Vagina (tissue), 2 donors: ENCODE measurements around the gene CRACDL. TPM values are rescaled to one million over a fixed set of nuclear protein-coding genes. Genes with fewer than 3 reads are reported as not detected.

Experiments
- DNase-seq, 2 donors: peaks; one replicate each; pipeline ENCODE4 v3.0.0-alpha.2; 2017; ENCODE audit errors: extremely low spot score in 2 of 2
- H3K27ac ChIP-seq: fragments of 200-600 bp; sonication (generic); one replicate; pipeline ENCODE4 v1.5.1; 2019
- H3K27me3 ChIP-seq: fragments of 200-600 bp; sonication (generic); one replicate; pipeline ENCODE4 v1.5.1; 2019
- H3K36me3 ChIP-seq, 2 donors: fragments of 200-600 bp; sonication (generic); one replicate each; pipeline ENCODE4 v1.5.1; 2017 to 2019
- H3K4me1 ChIP-seq: fragments of 200-600 bp; sonication (generic); one replicate; pipeline ENCODE4 v1.5.1; 2019
- H3K4me3 ChIP-seq, 2 donors: fragments of 200-600 bp; sonication (generic); 1 replicate in 1 of 2; 2 replicates in 1 of 2; pipeline ENCODE4 v1.5.1; 2016 to 2019
- H3K9me3 ChIP-seq: fragments of 200-600 bp; sonication (generic); one replicate; pipeline ENCODE4 v1.5.1; 2019
- CTCF ChIP-seq, 3 experiments: fragments of 450-650 bp in 2 of 3; fragments of 200-600 bp in 1 of 3; sonication (generic) in 1 of 3; IDR thresholded peaks; one replicate each; pipeline ENCODE4 v1.5.1; 2017 to 2019; ENCODE audit warnings: antibody characterized with exemption in 3 of 3, mild to moderate bottlenecking in 2 of 3, moderate library complexity in 2 of 3
- POLR2A ChIP-seq, 2 donors: fragments of 450-650 bp; IDR thresholded peaks; one replicate each; pipeline ENCODE4 v1.6.1; 2017; ENCODE audit warnings: antibody characterized with exemption in 2 of 2, mild to moderate bottlenecking in 2 of 2, moderate library complexity in 2 of 2
- POLR2AphosphoS5 ChIP-seq, 2 donors: sonication (generic); formaldehyde crosslinking; IDR thresholded peaks; one replicate each; pipeline ENCODE4 v1.9.0; 2017; ENCODE audit warnings: antibody characterized with exemption in 2 of 2, mild to moderate bottlenecking in 2 of 2, low read depth in 1 of 2; ENCODE audit not compliant: insufficient read depth in 1 of 2
- intact Hi-C: fragments of 100-400 bp; cut with DNase I; formaldehyde crosslinking; loops from one replicate; pipeline ENCODE4 v1.15.1; 2023
- total RNA-seq: library from RNA; depleted of rRNA; stranded (reverse); fragments of >200 nt; gene quantifications from one replicate; pipeline ENCODE4 v1.2.3, GENCODE V29; 2016

CRACDL gene
- total RNA-seq, 1 donor from 2014 or later, result 6.4 TPM

- H3K9me3 ChIP-seq, result no peaks in the 10 kb centered on the region
- intact Hi-C loops, result no loop called here
- peak; percentile 34 to 52 for DNase-seq
- H3K27ac ChIP-seq, result no peak overlapping the region
- peaks cover 32% of the 10 kb centered on the region for H3K4me1 ChIP-seq
- TF ChIP-seq POLR2A (IDR thresholded peaks at IDR 0.05), result no peak
- no peak for TF ChIP-seq CTCF (IDR thresholded peaks at IDR 0.05)
- TF ChIP-seq POLR2AphosphoS5 (IDR thresholded peaks at IDR 0.05; ENCODE audit: insufficient read depth in 1 of 2, low read depth in 1 of 2), result no peak
- no peaks in the 10 kb centered on the region for H3K27me3 ChIP-seq
- H3K4me3 ChIP-seq, result no peak overlapping the region
- H3K36me3 ChIP-seq, result no peaks in the 10 kb centered on the region
These were observed 22.8 kb downstream of the CRACDL start for GRCh38 chr2:98912957-98913915.

- no peak overlapping the region for H3K4me3 ChIP-seq
- H3K4me1 ChIP-seq, result peaks cover 32% of the 10 kb centered on the region
- DNase-seq, result peak; percentile 71 to 91
- TF ChIP-seq POLR2A (IDR thresholded peaks at IDR 0.05) (no peak), CTCF (IDR thresholded peaks at IDR 0.05) (no peak), POLR2AphosphoS5 (IDR thresholded peaks at IDR 0.05; ENCODE audit: insufficient read depth in 1 of 2, low read depth in 1 of 2) (no peak)
- H3K27ac ChIP-seq, result no peak overlapping the region
- H3K27me3 ChIP-seq, result no peaks in the 10 kb centered on the region
- H3K36me3 ChIP-seq, result no peaks in the 10 kb centered on the region
- intact Hi-C loops, result no loop called here
- H3K9me3 ChIP-seq, result no peaks in the 10 kb centered on the region
These were observed 23.7 kb downstream of the CRACDL start for GRCh38 chr2:98912221-98912851.

GRCh38 chr2:98911376-98912154 is 24.5 kb downstream of the CRACDL start:
- TF ChIP-seq POLR2AphosphoS5 (IDR thresholded peaks at IDR 0.05; ENCODE audit: insufficient read depth in 1 of 2, low read depth in 1 of 2), result no peak
- TF ChIP-seq CTCF (IDR thresholded peaks at IDR 0.05), result no peak
- TF ChIP-seq POLR2A (IDR thresholded peaks at IDR 0.05), result no peak
- intact Hi-C loops, result no loop called here
- no peak overlapping the region for H3K4me3 ChIP-seq
- no peaks in the 10 kb centered on the region for H3K27me3 ChIP-seq
- no peaks in the 10 kb centered on the region for H3K36me3 ChIP-seq
- no peak overlapping the region for H3K27ac ChIP-seq
- no peaks in the 10 kb centered on the region for H3K9me3 ChIP-seq
- peak; percentile 52 to 62 for DNase-seq
- H3K4me1 ChIP-seq, result peaks cover 32% of the 10 kb centered on the region

- no peak for TF ChIP-seq CTCF (IDR thresholded peaks at IDR 0.05)
- no peak overlapping the region for H3K27ac ChIP-seq
These were observed 25.0 kb downstream of the CRACDL start for GRCh38 chr2:98911126-98911375.

More at GRCh38 chr2:98911126-98911375, 25.0 kb downstream of the CRACDL start:
- H3K4me3 ChIP-seq, result no peak overlapping the region
- H3K4me1 ChIP-seq, result peaks cover 32% of the 10 kb centered on the region
- no peaks in the 10 kb centered on the region for H3K9me3 ChIP-seq
- no peaks in the 10 kb centered on the region for H3K27me3 ChIP-seq
- intact Hi-C loops, result no loop called here
- DNase-seq, result peak in 1 of 2 donors; percentile 81
- no peaks in the 10 kb centered on the region for H3K36me3 ChIP-seq
